ENCODE results near the gene PDE6H. TPM values are rescaled to one million over a fixed set of nuclear protein-coding genes. Genes with fewer than 3 reads are reported as not detected.

PDE6H gene
- total and polyA plus RNA-seq, 2 of the 8 experiments (the other 6 are each of a cell fraction or from before 2014, with no cell fraction given), result not detected

- H3K23ac ChIP-seq (ENCODE audit: insufficient read length), result no peak overlapping the region
- no peak overlapping the region for H2AFZ ChIP-seq (ENCODE audit: low read length)
- no peak overlapping the region for H3K4me2 ChIP-seq (ENCODE audit: insufficient read depth in 1 of 2, low read depth in 2 of 2, low read length in 2 of 2)
- H2BK15ac ChIP-seq (ENCODE audit: low read length), result no peak overlapping the region
- no peaks in the 10 kb centered on the region for H4K20me1 ChIP-seq (replicated peaks in 1 of 2; ENCODE audit: control insufficient read depth in 1 of 2, insufficient read depth in 2 of 2, low read length in 2 of 2)
- no peak overlapping the region for H2BK20ac ChIP-seq (ENCODE audit: low read length)
- H2BK120ac ChIP-seq (replicated peaks; ENCODE audit: low read depth, low read length), result no peak overlapping the region
- no peak overlapping the region for H4K8ac ChIP-seq (ENCODE audit: extremely low read depth, insufficient read depth, low read length)
- ChIA-PET POLR2A (ENCODE audit: partially characterized antibody) (no interaction called here), CTCF (ENCODE audit: partially characterized antibody) (interaction anchor here (1.1 kb wide), 1 partner anchor 15 kb away, joined by 4 read pairs; the partner anchor contains the start of gene ERP27)
- no peaks in the 10 kb centered on the region for H3K79me2 ChIP-seq (ENCODE audit: control insufficient read depth in 1 of 2, insufficient read depth in 2 of 2, low read length in 2 of 2)
- no peak overlapping the region for H4K5ac ChIP-seq (ENCODE audit: insufficient read length, low read depth, low read length)
- no peak overlapping the region for H2BK5ac ChIP-seq (ENCODE audit: low read depth, low read length)
- no peaks in the 10 kb centered on the region for H3K27me3 ChIP-seq (replicated peaks in 1 of 4; ENCODE audit: control insufficient read depth in 3 of 4, extremely low read depth in 1 of 4, insufficient read depth in 3 of 4, low read length in 3 of 4)
- H4K91ac ChIP-seq (replicated peaks; ENCODE audit: insufficient read length, low read length), result no peak overlapping the region
- no peak overlapping the region for H2AK5ac ChIP-seq (ENCODE audit: low read depth, low read length)
- H3K4ac ChIP-seq (replicated peaks; ENCODE audit: insufficient read length, low read depth, low read length), result no peak overlapping the region
- 100% methylated on average over 1 of the region's 1 CpG; no CpG with 5 or more reads in 1 of the 2 experiments for WGBS, 2 experiments (ENCODE audit: extremely low coverage in 1 of 2, insufficient coverage in 1 of 2, insufficient read length in 1 of 2, insufficient replicate concordance in 2 of 2, low coverage in 1 of 2, low lambda C conversion rate in 2 of 2, missing lambda C conversion rate in 1 of 2)
- peaks cover 0 to under 1% (median 0%) of the 10 kb centered on the region in 4 experiments; a peak in 1 of 7 replicates for H3K4me1 ChIP-seq (replicated peaks in 1 of 4; ENCODE audit: control insufficient read depth in 3 of 4, insufficient read depth in 4 of 4, low read length in 3 of 4)
- no peak for DNase-seq (ENCODE audit: low read depth in 1 of 2, low spot score in 2 of 2)
- H3K9ac ChIP-seq (replicated peaks in 1 of 4; ENCODE audit: extremely low read depth in 1 of 4, low read depth in 3 of 4, low read length in 3 of 4), result no peak overlapping the region
- H3K79me1 ChIP-seq (ENCODE audit: low read depth, low read length), result no peaks in the 10 kb centered on the region
- no peak for FAIRE-seq
- no peaks in the 10 kb centered on the region for H3K23me2 ChIP-seq (ENCODE audit: low read depth, low read length)
- no peak overlapping the region for H3K14ac ChIP-seq (ENCODE audit: insufficient read length)
- no peaks in the 10 kb centered on the region for H3K9me3 ChIP-seq (ENCODE audit: insufficient read depth in 2 of 2, low read depth in 1 of 2, low read length in 1 of 2)
- no peak overlapping the region for H3K56ac ChIP-seq (replicated peaks; ENCODE audit: insufficient read length, low read depth, low read length)
- H3K27ac ChIP-seq (ENCODE audit: low read depth, low read length), result no peak overlapping the region
- H3K18ac ChIP-seq (ENCODE audit: extremely low read depth, low read length), result no peak overlapping the region
- no peaks in the 10 kb centered on the region for H3K36me3 ChIP-seq (ENCODE audit: control insufficient read depth in 2 of 4, insufficient read depth in 4 of 4, low read length in 3 of 4)
- no peak overlapping the region for H3K4me3 ChIP-seq (ENCODE audit: extremely low read depth in 1 of 4, insufficient read depth in 2 of 4, low read depth in 3 of 4, low read length in 4 of 4)
- no peak overlapping the region for H2BK12ac ChIP-seq (ENCODE audit: low read depth, low read length)
- no peak for TF ChIP-seq TAF7 (optimal IDR thresholded peaks at IDR 0.05; ENCODE audit: borderline replicate concordance, low read depth, low read length)
- TF ChIP-seq ATF2 (IDR thresholded peaks at IDR 0.05; ENCODE audit: low read length), result no peak
- no peak for TF ChIP-seq USF2 (IDR thresholded peaks at IDR 0.05; ENCODE audit: low read length)
- no peak for TF ChIP-seq SAP30 (IDR thresholded peaks at IDR 0.05; ENCODE audit: insufficient read depth, insufficient replicate concordance, low read length)
- no peak for TF ChIP-seq CREB1 (IDR thresholded peaks at IDR 0.05)
- TF ChIP-seq RNF2 (IDR thresholded peaks at IDR 0.05; ENCODE audit: borderline replicate concordance, low read depth, low read length, missing control alignments, poor library complexity, severe bottlenecking), result no peak
- TF ChIP-seq CTBP2 (IDR thresholded peaks at IDR 0.05; ENCODE audit: borderline replicate concordance, insufficient read depth, insufficient read length, low read length), result no peak
- TF ChIP-seq CHD1 (IDR thresholded peaks at IDR 0.05; ENCODE audit: low read depth, low read length), result no peak
- TF ChIP-seq PHF8 (conservative IDR thresholded peaks at IDR 0.05; ENCODE audit: low read depth, low read length), result no peak
- no peak for TF ChIP-seq EP300 (IDR thresholded peaks at IDR 0.05; ENCODE audit: borderline replicate concordance in 1 of 2, low read depth in 2 of 2, low read length in 2 of 2)
These were observed 19.1 kb upstream of the PDE6H start for GRCh38 chr12:14953752-14954151.

All from H1 (cell line).